ENCODE data around the gene FAR2. TPM values are rescaled to one million over a fixed set of nuclear protein-coding genes. Genes with fewer than 3 reads are reported as not detected.
"Not testable (repeated sequence)": the region's sequence is repeated elsewhere in the genome, so short reads cannot be mapped to it uniquely, and the experiment has no call there.

Gene FAR2
- polyA plus RNA-seq, 3 donors, result 37.8 to 43.7 (median 40.9) TPM

DNA sequence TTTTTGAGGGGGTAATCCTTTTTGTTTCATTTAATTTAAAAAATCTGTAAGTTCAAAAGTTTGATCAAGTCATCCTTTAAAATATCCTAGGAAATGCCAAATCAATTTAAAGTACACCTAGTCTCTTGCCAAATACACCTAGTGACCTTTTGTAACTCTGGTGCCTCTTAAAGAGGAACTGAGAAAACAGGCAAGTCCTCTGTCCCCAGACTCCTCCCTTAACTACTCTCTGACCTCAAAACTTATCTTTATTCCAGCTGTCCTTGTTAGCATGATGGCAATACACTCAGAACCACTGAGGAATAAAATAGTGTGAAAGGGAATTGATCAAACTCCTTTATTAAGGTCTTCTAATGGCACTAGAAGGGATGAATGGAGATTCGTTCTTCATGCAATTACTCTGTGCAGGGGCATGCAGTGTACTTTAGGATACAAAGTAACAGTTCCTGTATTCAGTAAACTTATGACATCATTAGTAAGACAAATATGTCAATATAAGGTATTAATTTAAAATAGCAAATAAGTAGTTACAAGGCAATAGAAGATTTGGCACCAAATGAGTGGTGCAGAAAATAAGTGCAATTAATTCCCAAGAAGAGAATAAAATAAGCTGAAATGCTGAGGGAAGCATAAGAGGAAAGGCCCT is 3.3 kb downstream of the FAR2 start:
- no peak for DNase-seq (ENCODE audit: low read depth in 3 of 3, low spot score in 2 of 3)

DNA sequence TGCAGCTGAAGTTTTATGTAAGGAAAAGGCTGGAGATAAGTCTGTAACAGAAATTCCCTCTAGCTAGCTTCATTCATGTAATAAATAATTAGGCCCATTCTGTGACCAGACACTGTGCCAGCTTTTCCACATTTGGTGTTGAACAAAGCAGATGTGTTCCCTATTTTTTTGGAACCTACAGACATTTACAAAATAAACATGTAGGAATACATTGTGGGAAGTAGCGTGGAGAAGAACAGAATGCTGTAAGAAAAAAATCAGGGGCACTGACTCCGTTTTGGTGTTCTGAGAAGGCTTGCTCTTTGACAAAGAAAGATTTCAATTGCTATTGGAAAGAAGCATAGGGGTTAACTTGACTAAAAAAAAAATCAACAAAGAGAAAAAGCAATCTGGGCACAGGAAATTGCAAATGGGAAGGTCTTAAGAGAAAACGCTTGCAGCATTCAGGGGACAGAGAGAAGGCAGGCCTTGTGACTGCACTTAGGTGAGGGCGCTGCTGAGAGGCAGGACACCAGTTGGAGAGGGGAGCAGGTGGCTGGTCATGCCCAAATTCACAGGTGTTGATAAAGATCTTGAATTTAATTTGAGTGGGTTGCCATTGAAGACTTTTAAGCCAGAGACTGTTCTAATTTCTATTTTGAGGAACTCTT is 4.0 kb downstream of the FAR2 start:
- DNase-seq (ENCODE audit: low read depth in 3 of 3, low spot score in 2 of 3), result no peak

DNA sequence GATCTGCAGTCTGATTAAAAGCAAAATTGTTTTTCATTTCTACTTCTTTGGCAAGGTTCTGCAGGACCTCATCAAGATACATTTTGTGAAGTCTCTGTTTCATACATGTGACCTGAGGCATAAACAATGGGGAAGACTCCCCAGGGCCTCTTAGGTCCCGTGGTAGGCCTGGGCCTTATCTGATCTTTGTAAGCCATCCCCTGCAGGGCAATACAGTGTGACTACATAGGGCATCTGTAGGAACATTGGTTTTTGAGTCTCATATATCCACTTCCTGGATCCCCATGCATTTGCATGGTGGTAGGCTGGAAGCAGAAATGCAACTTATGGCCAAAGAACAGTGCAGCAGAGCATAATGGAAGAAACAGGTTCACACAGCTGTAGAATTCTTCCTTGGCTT is 6.0 kb downstream of the FAR2 start:
- DNase-seq (ENCODE audit: low read depth in 3 of 3, low spot score in 2 of 3), result no peak

DNA sequence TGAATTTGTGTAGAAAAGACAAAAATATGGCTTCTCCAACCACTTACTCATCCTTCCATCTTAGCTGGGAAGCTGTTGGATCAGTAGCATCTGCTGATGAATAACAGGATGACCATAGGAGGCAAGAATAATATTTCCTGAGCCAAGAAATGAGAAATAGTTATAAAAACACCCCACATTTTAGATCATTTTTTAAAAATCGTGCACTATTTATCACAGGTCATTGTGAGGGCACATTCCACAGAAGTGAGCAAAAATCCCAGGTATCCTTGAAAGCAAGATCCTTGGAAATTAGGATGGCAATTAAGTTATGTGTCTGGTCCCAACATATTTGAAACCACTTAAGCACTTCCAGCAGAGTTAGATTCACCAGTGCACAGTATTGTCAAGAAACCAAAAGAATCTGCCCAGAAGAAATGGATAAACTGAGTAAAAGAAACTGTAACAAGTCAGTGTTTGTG is 8.4 kb downstream of the FAR2 start:
- no peak for DNase-seq (ENCODE audit: low read depth in 3 of 3, low spot score in 2 of 3)

DNA sequence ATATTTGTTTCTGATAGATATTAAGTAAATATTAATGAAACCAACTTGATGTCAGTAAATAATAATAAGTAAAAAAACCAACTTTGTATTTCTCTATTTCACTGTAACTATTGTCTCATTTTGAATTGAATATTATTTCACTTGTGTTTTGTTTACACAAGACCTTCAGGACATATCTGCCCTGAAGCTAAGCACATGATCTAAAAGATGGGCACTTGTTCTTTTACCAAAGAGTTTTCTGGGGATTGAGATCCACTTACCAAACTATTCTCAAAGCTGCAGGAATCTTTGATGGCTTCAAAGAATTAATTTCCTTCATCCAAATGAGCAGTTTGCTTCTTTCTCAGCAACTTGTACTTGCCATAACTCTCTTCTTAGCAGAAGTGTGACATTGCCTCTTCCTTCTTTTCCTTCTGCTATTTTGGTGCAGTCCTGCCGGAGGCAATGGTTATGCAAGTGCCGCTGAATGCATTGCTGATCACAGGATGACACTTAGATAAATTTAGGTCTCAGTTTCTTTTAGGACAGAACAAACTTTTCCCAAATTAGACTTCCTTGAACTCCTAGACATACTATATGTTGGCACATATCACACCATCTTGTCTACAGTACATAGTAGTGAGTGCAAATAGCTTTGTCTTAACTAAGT is 9.2 kb downstream of the FAR2 start:
- no peak for DNase-seq (ENCODE audit: low read depth in 3 of 3, low spot score in 2 of 3)

DNA sequence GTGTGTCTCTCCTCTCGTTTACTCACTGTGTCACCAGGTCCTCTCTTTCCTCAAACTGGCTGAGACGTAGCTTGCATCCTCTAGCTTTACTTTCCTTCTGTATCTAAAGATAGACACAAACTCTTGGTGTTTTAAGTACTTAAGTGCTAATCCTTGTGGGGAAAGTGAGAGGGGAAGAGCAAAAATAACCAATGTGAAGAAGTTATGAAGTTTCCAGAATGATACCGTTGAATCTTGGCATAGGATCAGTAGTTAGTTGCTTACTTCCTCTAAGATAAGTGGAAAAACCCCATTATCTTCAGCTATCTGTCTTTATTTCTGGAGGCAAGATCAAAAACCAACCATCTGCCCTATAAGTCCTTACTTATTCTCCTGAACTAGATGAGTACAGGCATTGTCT is 10.6 kb downstream of the FAR2 start:
- DNase-seq (ENCODE audit: low read depth in 3 of 3, low spot score in 2 of 3), result no peak

DNA sequence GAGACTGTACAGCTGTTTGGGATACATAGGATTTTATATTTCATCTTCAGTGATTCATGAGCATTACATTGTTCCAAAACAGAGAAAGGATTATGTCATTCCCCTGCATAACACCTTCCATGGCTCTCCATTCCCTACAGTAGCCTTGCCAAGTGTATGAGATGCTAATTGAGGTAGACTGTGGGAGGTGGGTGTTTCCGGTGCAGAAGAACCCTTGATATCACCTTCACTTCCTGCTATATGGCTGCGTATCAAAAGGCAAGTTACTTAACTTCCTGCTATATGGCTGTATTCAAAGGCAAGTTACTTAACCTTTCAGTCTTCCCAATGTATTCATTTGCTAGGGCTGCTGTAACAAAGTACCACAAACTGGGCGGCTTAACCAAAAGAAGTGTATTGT is 11.2 kb downstream of the FAR2 start:
- no peak for DNase-seq (ENCODE audit: low read depth in 3 of 3, low spot score in 2 of 3)

DNA sequence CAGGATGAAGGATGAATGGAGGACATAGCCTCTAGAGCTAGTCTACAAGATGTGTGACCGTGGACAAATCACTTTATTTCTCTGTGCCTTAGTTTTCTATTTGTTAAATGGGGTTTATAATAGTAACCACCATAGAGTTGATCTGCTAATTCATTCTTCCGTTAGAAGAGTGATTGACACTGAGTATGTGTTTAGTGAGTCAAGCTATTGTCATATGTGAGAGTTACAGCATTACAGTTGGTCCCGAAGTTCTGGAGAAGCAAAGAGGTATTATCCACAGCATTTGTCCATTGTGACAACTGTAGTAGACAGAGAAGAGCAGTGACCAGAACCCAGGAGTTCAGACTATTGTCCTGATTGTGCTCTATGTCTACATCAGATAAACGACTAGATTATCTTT is 14.1 kb downstream of the FAR2 start:
- DNase-seq (ENCODE audit: low read depth in 3 of 3, low spot score in 2 of 3), result no peak

DNA sequence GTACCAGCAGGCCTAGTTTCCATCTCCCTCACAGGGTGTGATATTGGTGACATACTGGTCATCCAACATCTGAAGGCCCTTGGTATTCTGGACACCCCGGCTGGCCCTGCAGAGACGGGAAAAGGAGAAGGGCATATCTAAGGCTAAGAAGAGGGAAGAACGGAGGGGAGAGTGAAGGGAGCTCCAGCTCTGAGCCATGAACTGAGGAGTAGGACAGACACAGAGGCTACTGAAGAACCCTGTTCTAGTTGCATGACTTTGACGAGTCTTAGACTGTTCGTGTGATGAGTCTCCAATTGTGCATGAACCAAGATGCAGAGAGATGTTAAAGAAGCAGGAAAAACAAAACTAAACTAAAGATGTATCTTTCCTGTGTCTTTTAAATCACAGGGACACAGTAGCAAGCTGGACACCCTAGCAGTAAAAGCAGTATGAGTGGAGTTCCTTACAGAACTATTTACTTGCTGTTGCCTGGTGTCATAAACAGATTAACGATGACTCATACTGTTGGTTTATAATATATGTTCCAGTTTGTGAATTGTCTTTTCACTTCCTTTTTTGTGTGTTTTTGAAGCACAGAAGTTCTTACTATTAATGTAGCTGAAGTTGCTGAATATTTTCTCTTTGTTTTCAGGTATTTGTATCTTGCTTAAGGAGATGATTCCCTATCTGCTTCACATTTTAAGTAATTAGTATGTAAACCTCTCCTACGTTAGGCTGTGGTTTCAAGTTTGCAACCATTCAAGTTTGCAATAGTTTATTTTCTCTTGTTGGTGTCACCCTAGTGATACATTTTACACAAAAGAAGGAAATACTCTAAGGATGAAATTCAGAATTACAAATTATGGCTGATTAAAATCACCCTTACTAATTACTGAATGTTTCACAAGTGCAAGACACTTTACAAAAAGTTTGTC is 15.7 kb downstream of the FAR2 start:
- DNase-seq (ENCODE audit: low read depth in 3 of 3, low spot score in 2 of 3), result no peak

DNA sequence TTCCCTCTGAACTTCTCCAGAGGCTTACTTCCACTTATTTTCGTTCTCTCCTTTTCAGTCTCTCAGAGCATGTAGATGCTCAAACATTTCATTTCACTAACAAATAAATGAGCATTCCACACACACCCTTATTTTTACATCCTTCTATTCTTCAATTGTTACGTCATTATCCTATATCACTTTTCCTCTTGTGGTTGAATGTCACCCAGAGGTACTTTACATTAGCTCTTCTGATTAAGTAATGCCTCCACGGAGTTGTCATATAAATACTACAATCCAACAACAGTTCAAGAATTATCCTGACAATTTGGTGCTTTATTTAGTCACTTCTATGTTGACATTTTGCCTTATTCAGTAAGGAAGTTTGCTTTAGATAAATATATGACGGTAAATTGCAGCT is 18.4 kb downstream of the FAR2 start:
- DNase-seq (ENCODE audit: low read depth in 3 of 3, low spot score in 2 of 3), result no peak

DNA sequence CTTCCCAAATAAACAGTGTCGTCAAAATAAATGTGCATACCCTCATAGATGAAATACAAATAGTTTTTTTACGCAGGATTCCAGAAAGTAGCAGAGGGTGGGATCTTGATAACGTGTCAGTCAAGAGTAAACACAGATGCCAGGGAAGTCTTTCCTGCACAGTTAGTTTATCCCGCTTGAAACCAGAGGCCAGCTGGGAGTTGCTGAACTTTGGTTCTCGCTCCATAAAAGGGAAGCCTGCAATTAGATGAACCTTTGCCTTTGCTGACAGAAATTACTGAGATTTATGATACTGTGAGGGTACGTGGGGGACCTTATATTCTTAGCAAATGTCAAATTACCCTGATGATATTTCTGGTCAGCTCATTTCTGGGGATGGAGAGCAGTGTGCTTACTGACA is 18.9 kb downstream of the FAR2 start:
- no peak for DNase-seq (ENCODE audit: low read depth in 3 of 3, low spot score in 2 of 3)

DNA sequence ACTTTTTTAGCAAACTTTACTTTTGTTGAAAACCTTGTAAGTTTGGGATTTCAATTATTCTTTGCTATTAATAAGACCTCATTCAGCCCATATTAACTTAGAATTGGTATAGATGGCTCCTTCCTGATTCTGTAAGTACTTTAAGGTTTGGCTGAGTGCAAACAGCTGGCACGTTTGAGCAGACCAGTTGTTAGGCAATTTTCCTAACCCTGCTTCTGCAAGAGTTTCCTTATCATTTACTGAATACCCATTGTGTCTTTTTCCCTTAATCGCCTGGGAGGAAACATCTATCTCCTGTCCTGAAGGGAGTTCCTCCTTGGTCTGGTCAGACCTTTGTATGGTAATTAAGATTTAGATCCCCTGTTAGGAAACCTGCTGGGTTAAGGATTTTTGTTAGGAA is 20.9 kb downstream of the FAR2 start:
- not testable (repeated sequence) for DNase-seq (ENCODE audit: low read depth in 3 of 3, low spot score in 2 of 3)

DNA sequence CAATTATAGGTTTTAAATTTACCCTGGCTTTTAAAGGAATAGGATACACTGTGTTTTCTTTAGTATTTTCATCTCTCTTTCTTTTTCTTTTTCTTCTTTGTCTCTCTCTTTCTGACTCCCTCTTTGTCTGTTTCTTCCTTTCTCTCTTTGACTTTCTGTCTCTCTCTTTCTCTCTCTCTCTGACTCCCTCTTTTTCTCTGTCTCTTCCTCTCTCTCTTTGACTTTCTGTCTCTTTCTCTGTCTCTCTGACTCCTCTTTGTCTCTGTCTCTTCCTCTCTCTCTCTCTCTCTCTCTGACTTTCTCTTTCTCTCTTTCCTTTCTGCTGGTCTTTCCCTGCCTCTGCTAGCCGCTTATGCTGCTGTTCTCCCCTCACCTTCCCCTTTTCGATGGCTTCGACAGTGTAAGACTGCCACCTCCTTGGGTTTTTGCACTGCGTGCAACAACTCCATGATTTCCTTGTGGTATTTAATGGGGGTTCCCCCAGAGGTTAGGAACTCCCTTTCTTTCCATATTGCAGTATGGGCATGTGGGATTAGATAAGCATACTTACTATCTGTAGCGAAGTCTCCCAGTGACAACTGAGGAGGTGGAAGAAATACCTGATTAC is 21.5 kb downstream of the FAR2 start:
- DNase-seq (ENCODE audit: low read depth in 3 of 3, low spot score in 2 of 3), result not testable (repeated sequence)

DNA sequence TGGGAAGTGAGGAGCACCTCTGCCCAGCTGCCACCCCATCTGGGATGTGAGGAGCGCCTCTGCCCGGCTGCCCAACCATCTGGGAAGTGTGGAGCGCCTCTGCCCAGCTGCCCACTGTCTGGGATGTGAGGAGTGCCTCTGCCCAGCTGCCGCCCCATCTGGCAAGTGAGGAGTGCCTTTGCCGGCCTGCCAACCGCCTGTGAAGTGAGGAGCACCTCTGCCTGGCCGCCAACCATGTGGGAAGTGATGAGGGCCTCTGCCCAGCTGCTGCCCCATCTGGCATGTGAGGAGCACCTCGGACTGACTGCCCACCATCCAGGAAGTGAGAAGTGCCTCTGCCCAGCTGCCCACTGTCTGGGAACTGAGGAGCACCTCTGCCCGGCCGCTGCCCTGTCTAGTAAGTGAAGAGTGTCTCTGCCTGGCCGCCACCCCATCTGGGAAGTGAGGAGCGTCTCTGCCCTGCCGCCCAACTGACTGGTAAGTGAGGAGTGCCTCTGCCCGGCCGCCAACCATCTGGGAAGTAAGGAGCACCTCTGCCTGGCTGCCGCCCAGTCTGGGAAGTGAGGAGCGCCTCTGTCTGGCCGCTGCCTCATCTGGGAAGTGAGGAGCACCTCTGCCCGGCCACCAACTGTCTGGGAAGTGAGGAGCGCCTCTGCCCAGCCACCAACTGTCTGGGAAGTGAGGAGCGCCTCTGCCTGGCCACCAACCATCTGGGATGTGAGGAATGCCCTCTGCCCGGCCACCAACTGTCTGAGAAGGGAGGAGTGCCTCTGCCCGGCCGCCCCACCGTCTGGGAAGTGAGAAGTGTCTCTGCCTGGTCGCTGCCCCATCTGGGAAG is 22.6 kb downstream of the FAR2 start:
- no peak for DNase-seq (ENCODE audit: low read depth in 3 of 3, low spot score in 2 of 3)

DNA sequence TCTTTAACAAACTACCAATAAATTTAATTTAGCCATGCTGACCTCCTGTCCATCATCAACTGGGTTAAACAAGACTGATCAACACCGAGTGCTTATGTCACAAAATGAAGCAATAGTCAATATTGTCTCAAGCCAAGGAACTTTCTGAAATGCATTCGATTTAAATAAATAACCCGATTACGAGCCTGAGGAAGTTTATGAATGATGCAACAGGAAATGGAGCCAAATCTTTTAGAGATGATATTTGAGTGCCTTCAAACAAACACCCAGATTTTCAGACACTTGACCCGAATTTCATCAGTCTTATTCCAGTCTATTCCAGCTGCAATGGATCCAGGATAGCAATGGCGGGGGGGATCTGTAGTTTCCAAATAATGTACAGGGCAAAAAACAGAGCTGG is 27.9 kb downstream of the FAR2 start:
- DNase-seq (ENCODE audit: low read depth in 3 of 3, low spot score in 2 of 3), result no peak

DNA sequence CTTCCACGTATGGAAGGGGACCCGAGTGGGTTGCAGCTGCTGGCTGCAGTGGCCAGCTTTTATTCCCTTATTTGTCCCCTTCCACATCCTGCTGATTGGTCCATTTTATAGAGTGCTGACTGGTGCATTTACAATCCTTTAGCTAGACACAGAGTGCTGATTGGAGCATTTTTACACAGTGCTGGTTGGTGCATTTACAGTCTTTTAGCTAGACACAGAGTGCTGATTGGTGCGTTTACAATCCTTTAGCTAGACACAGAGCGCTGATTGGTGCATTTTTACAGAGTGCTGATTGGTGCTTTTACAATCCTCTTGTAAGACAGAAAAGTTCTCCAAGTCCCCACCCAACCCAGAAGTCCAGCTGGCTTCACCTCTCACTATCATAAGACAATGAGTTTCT is 33.2 kb downstream of the FAR2 start:
- not testable (repeated sequence) for DNase-seq (ENCODE audit: low read depth in 3 of 3, low spot score in 2 of 3)

DNA sequence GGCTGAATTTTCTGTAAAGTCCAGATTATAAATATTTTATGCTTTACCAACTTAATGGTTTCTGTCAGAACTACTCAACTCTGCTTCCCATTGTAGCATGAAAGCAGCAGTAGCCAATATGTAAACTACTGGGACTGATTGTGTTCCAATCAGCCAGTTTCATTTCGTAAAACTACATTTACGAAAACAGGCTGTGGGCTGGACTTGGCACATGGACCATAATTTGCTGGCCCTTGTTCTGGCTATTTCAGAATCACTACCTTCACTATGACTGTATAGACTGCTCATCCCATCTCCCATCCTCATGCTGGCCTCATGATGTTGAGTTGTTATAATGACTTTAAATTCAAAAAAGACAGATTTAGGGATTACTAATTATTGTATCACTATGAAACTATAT is 38.7 kb downstream of the FAR2 start:
- no peak for DNase-seq (ENCODE audit: low read depth in 3 of 3, low spot score in 2 of 3)

DNA sequence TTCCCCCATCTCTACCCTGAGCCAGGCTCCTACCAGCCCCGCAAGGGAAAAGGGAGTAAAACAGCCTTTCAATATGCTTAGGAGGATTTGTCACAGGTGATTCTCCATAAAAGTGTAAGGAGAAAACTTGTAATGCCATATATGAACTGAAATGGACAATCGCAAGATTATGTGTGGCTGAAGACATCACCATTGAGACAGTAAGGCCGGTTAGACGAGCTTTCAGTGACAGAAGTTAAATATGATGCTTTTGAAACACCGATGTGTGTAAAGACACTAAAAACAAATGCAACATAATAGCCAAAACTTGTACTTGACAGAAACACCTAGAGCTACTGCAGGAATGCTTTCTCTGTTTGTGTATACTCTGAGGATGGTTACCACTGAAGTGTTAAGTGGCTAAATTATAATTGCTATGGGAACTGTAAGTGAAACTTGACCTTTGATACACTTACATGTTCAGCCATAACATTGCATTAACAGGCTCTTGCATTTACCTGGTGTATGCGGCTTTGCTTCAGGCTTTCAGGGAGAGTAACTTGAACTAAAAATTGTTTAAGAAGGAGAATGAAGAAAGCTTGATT is 42.3 kb downstream of the FAR2 start:
- DNase-seq (ENCODE audit: low read depth in 3 of 3, low spot score in 2 of 3), result no peak

DNA sequence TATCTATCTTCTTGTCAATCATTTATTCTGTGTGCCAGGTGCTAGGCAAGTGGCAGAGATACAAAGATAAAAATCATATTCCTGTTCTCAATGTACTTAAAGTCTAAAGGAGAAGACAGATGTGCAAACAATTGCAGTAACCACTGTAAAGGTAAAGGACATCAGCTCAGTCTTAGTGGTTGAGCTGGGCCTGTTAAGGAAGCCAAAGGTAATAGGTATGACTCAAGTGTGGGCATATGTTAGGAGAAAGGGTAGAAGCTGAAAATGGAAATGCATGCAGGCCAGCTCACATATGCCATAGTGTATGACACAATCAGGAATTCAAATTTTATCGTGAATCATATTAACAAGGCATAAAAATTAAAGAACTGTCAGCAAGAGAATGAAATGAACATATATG is 49.8 kb downstream of the FAR2 start:
- no peak for DNase-seq (ENCODE audit: low read depth in 3 of 3, low spot score in 2 of 3)

Measured in right renal cortex interstitium (tissue), 3 donors.